IMR-90 (cell line): ENCODE results near the gene FOLR2. TPM values are rescaled to one million over a fixed set of nuclear protein-coding genes. Genes with fewer than 3 reads are reported as not detected.
"Not testable (repeated sequence)": the region's sequence is repeated elsewhere in the genome, so short reads cannot be mapped to it uniquely, and the experiment has no call there.

Experiments
- ATAC-seq: fragments of 200-7000 bp; cut with Tn5 transposase; 2 replicates; pipeline ENCODE4 v1.9.1; 2020; ENCODE audit warnings: low read depth, mild to moderate bottlenecking, moderate library complexity
- BruUV-seq: library from RNA; stranded (reverse); fragments of 400-500 nt; replicated peaks from 2 replicates; lab custom pipeline; 2021; lab: Mats Ljungman, UMichigan
- CTCF ChIA-PET: fragments of 300-600 bp; formaldehyde crosslinking; extraction: SDS; loops from one replicate; lab custom pipeline; 2021; ENCODE audit warnings: antibody characterized with exemption; lab: Yijun Ruan, JAX
- POLR2A ChIA-PET: fragments of 300-600 bp; sonication (Branson Sonifier 250); formaldehyde crosslinking; loops from one replicate; lab custom pipeline; 2022; ENCODE audit warnings: antibody characterized with exemption; ENCODE audit not compliant: unreplicated experiment; lab: Charles Lee
- DNase-seq: peaks from one replicate; pipeline ENCODE4 v3.0.0; 2013
- H2AFZ ChIP-seq: replicated peaks from 2 replicates; pipeline ENCODE3; 2013; ENCODE audit warnings: low read length, mild to moderate bottlenecking; ENCODE audit not compliant: poor library complexity
- H2AK5ac ChIP-seq: 2 replicates; pipeline ENCODE4 v1.6.1; 2013; ENCODE audit warnings: low read depth, low read length, inconsistent platforms
- H2AK9ac ChIP-seq: replicated peaks from 2 replicates; pipeline ENCODE3; 2013; ENCODE audit warnings: mild to moderate bottlenecking, low read depth, low read length, moderate library complexity; ENCODE audit not compliant: poor library complexity
- H2BK120ac ChIP-seq: 2 replicates; pipeline ENCODE4 v1.6.1; 2013; ENCODE audit warnings: low read depth, low read length, inconsistent platforms
- H2BK15ac ChIP-seq: 3 replicates; pipeline ENCODE4 v1.6.1; 2013; ENCODE audit warnings: low read depth, low read length, inconsistent platforms
- H2BK20ac ChIP-seq: 2 replicates; pipeline ENCODE4 v1.6.1; 2013; ENCODE audit warnings: low read depth, mild to moderate bottlenecking, inconsistent platforms, low read length, moderate library complexity
- H2BK5ac ChIP-seq: 2 replicates; pipeline ENCODE4 v1.6.1; 2013; ENCODE audit warnings: mild to moderate bottlenecking, low read depth, low read length, inconsistent platforms; ENCODE audit not compliant: poor library complexity, severe bottlenecking
- H3K14ac ChIP-seq: replicated peaks from 2 replicates; pipeline ENCODE4 v1.6.1; 2013; ENCODE audit warnings: low read depth, low read length, inconsistent platforms
- H3K18ac ChIP-seq: 2 replicates; pipeline ENCODE4 v1.6.1; 2013; ENCODE audit warnings: low read depth, low read length, control low read depth
- H3K23ac ChIP-seq: 2 replicates; pipeline ENCODE4 v1.6.1; 2013; ENCODE audit warnings: low read depth, low read length, inconsistent platforms
- H3K27ac ChIP-seq: 2 replicates; pipeline ENCODE4 v1.5.1; 2013; ENCODE audit warnings: mild to moderate bottlenecking, control low read depth, low read length; ENCODE audit not compliant: insufficient read depth
- H3K27me3 ChIP-seq: 2 replicates; pipeline ENCODE4 v1.6.1; 2013; ENCODE audit warnings: low read length; ENCODE audit not compliant: control insufficient read depth, insufficient read depth
- H3K36me3 ChIP-seq: 2 replicates; pipeline ENCODE4 v1.6.1; 2013; ENCODE audit warnings: low read length, mixed read lengths; ENCODE audit not compliant: control insufficient read depth, insufficient read depth
- H3K4ac ChIP-seq: 2 replicates; pipeline ENCODE4 v1.6.1; 2013; ENCODE audit warnings: low read depth, low read length, inconsistent platforms
- H3K4me1 ChIP-seq: 2 replicates; pipeline ENCODE4 v1.6.1; 2013; ENCODE audit warnings: low read length, mixed read lengths; ENCODE audit not compliant: control insufficient read depth, insufficient read depth
- H3K4me2 ChIP-seq: 2 replicates; pipeline ENCODE4 v1.6.1; 2013; ENCODE audit warnings: low read depth, mild to moderate bottlenecking, control low read depth, low read length, moderate library complexity
- H3K4me3 ChIP-seq: 2 replicates; pipeline ENCODE4 v1.5.1; 2013; ENCODE audit warnings: low read depth, mild to moderate bottlenecking, control low read depth, low read length, moderate library complexity; ENCODE audit not compliant: insufficient read depth
- H3K56ac ChIP-seq: 2 replicates; pipeline ENCODE4 v1.6.1; 2013; ENCODE audit warnings: low read length, inconsistent platforms; ENCODE audit not compliant: insufficient read depth; ENCODE audit errors: extremely low read depth
- H3K79me1 ChIP-seq, 2 experiments: 2 replicates each; pipeline ENCODE4 v1.6.1; 2013; ENCODE audit warnings: low read length in 2 of 2, inconsistent platforms in 1 of 2, low read depth in 1 of 2
- H3K9ac ChIP-seq: 2 replicates; pipeline ENCODE4 v1.6.1; 2013; ENCODE audit warnings: low read depth, low read length, control low read depth
- H3K9me1 ChIP-seq: 2 replicates; pipeline ENCODE4 v1.6.1; 2013; ENCODE audit warnings: low read length, inconsistent platforms; ENCODE audit not compliant: insufficient read depth
- H3K9me3 ChIP-seq: 2 replicates; pipeline ENCODE4 v1.6.1; 2013; ENCODE audit warnings: low read length; ENCODE audit not compliant: control insufficient read depth, insufficient read depth
- H4K20me1 ChIP-seq: 2 replicates; pipeline ENCODE4 v1.6.1; 2013; ENCODE audit warnings: low read length, inconsistent platforms; ENCODE audit not compliant: insufficient read depth
- H4K5ac ChIP-seq: 2 replicates; pipeline ENCODE4 v1.6.1; 2013; ENCODE audit warnings: mild to moderate bottlenecking, low read depth, low read length, control low read depth
- H4K8ac ChIP-seq, 2 experiments: 2 replicates each; pipeline ENCODE4 v1.6.1; 2013; ENCODE audit warnings: low read depth in 2 of 2, low read length in 2 of 2, control low read depth in 1 of 2, inconsistent platforms in 1 of 2
- H4K91ac ChIP-seq: 2 replicates; pipeline ENCODE4 v1.6.1; 2013; ENCODE audit warnings: low read depth, low read length, inconsistent platforms; ENCODE audit not compliant: insufficient read depth
- BHLHE40 ChIP-seq: fragments of 150-350 bp; IDR thresholded peaks from 2 replicates; pipeline ENCODE4 v1.6.1; 2016; ENCODE audit warnings: mild to moderate bottlenecking, low read depth, low read length
- CEBPB ChIP-seq: IDR thresholded peaks from 2 replicates; pipeline ENCODE4 v1.6.1; 2012; ENCODE audit warnings: low read depth, low read length, improper control_type of control experiment
- MAFK ChIP-seq: IDR thresholded peaks from 2 replicates; pipeline ENCODE4 v1.6.1; 2012; ENCODE audit warnings: low read depth, low read length, improper control_type of control experiment
- MXI1 ChIP-seq: IDR thresholded peaks from 2 replicates; pipeline ENCODE4 v1.6.1; 2012; ENCODE audit warnings: low read depth, mild to moderate bottlenecking, low read length, moderate library complexity, borderline replicate concordance
- RAD21 ChIP-seq: IDR thresholded peaks from 2 replicates; pipeline ENCODE4 v1.6.1; 2012; ENCODE audit warnings: low read length, improper control_type of control experiment
- WGBS, 2 experiments: methylation state at CpG; one replicate each; pipeline versions ENCODE4 v1.1.5 to v1.1.7; 2013; ENCODE audit warnings: missing lambda C conversion rate in 2 of 2; ENCODE audit not compliant: insufficient read length in 1 of 2; ENCODE audit errors: extremely low coverage in 2 of 2; 5-methylcytosine and 5-hydroxymethylcytosine counted together
- dilution Hi-C: fragments of 300-500 bp; cut with HindIII; formaldehyde crosslinking; loops from one replicate; pipeline ENCODE4 v1.14.3; 2018; ENCODE audit warnings: low sequenced_read_pairs; ENCODE audit not compliant: unreplicated experiment
- in situ Hi-C: fragments of 300-500 bp; cut with MboI; formaldehyde crosslinking; loops from 3 replicates; pipeline ENCODE4 v1.14.3; 2019; ENCODE audit warnings: low sequenced_read_pairs, inconsistent platforms, mixed read lengths
- intact Hi-C: fragments of 100-400 bp; cut with micrococcal nuclease; formaldehyde crosslinking; loops from 2 replicates; pipeline ENCODE4 v1.10.0; 2022
- polyA plus RNA-seq, 3 experiments: library from polyadenylated mRNA; depleted of rRNA; stranded (reverse); fragments of >200 nt; gene quantifications; 2 replicates each; pipeline ENCODE4 v1.2.3, GENCODE V29; 2012; ENCODE audit warnings: low replicate concordance in 1 of 3
- total RNA-seq: library from RNA; depleted of rRNA; stranded (reverse); fragments of >200 nt; gene quantifications from 2 replicates; pipeline ENCODE4 v1.2.3, GENCODE V29; 2012
- TF ChIP-seq, protein P1 (sequence below): fragments of 150-350 bp; IDR thresholded peaks from 2 replicates; pipeline ENCODE4 v1.6.1; 2017; ENCODE audit warnings: mild to moderate bottlenecking, antibody characterized with exemption, low read length, low read depth

The FOLR2 gene
- total and polyA plus RNA-seq, 2 of the 4 experiments (the other 2 are of a cell fraction) = not detected

DNA sequence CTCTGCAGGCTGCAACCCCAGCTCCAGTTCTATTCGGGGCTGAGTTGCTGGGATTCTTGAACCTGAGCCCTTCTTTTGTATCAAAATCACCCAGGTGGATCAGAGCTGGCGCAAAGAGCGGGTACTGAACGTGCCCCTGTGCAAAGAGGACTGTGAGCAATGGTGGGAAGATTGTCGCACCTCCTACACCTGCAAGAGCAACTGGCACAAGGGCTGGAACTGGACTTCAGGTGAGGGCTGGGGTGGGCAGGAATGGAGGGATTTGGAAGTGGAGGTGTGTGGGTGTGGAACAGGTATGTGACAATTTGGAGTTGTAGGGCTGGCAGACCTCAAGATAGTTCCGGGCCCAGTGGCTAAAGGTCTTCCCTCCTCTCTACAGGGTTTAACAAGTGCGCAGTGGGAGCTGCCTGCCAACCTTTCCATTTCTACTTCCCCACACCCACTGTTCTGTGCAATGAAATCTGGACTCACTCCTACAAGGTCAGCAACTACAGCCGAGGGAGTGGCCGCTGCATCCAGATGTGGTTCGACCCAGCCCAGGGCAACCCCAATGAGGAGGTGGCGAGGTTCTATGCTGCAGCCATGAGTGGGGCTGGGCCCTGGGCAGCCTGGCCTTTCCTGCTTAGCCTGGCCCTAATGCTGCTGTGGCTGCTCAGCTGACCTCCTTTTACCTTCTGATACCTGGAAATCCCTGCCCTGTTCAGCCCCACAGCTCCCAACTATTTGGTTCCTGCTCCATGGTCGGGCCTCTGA is 20.9 kb upstream of the FOLR2 start:
- DNase-seq (no peak), ATAC-seq (no peak)
- dilution Hi-C loops = no loop called here
- Histone ChIP-seq H3K4me2 (no peak overlapping the region), H3K9ac (no peak overlapping the region), H2BK15ac (no peak overlapping the region), H3K23ac (no peak overlapping the region), H3K4me1 (no peaks in the 10 kb centered on the region), H4K20me1 (no peaks in the 10 kb centered on the region), H2AK9ac (no peak overlapping the region), H2AFZ (no peak overlapping the region), H3K4me3 (no peak overlapping the region), H3K9me1 (no peaks in the 10 kb centered on the region), H2BK120ac (no peak overlapping the region), H3K4ac (no peak overlapping the region), H3K14ac (no peak overlapping the region), H3K79me1 (no peaks in the 10 kb centered on the region), H4K8ac (no peak overlapping the region), H3K18ac (no peak overlapping the region), H3K27me3 (peaks cover 11% of the 10 kb centered on the region), H4K5ac (no peak overlapping the region), H3K36me3 (no peaks in the 10 kb centered on the region), H2AK5ac (no peak overlapping the region), H2BK20ac (no peak overlapping the region), H3K9me3 (no peaks in the 10 kb centered on the region), H2BK5ac (no peak overlapping the region), H4K91ac (no peak overlapping the region), H3K27ac (no peak overlapping the region), H3K56ac (no peak overlapping the region)
- in situ Hi-C loops = no loop called here
- intact Hi-C loops = no loop called here
- no TSS peak for BruUV-seq
- TF ChIP-seq RAD21 = no peak
- no peak for TF ChIP-seq CEBPB
- no peak for TF ChIP-seq MAFK
- TF ChIP-seq, protein P1, sequence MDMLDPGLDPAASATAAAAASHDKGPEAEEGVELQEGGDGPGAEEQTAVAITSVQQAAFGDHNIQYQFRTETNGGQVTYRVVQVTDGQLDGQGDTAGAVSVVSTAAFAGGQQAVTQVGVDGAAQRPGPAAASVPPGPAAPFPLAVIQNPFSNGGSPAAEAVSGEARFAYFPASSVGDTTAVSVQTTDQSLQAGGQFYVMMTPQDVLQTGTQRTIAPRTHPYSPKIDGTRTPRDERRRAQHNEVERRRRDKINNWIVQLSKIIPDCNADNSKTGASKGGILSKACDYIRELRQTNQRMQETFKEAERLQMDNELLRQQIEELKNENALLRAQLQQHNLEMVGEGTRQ = no peak
- TF ChIP-seq BHLHE40 = no peak
- no peak for TF ChIP-seq MXI1
- WGBS, 2 experiments = 64% methylated on average over 5 of the region's 12 CpGs; no CpG with 5 or more reads in 1 of the 2 experiments
- ChIA-PET POLR2A (no interaction called here), CTCF (interaction anchor here (0.6 to 3.0 kb wide), 2 partner anchors 12 to 13 kb away, joined by 3 to 11 read pairs; no protein-coding TSS in a partner anchor)

DNA sequence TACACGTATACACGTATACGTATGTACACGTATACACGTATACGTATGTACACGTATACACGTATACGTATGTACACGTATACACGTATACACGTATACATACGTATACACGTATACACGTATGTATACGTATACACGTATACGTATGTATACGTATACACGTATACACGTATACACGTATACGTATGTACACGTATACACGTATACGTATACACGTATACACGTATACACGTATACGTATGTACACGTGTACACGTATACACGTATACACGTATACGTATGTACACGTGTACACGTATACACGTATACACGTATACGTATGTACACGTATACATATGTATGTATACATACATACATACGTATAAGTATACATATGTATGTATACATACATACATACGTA is 15.1 kb upstream of the FOLR2 start:
- H3K36me3 ChIP-seq, H3K4me3 ChIP-seq, in situ Hi-C loops, H3K9me3 ChIP-seq, dilution Hi-C loops, DNase-seq, H2BK5ac ChIP-seq, H3K9ac ChIP-seq, H3K79me1 ChIP-seq, BruUV-seq, H3K27ac ChIP-seq, CTCF ChIA-PET, H2AK9ac ChIP-seq, H2BK120ac ChIP-seq, POLR2A ChIA-PET, H4K5ac ChIP-seq, H3K4me1 ChIP-seq, intact Hi-C loops, H2AK5ac ChIP-seq, H2BK15ac ChIP-seq, H3K18ac ChIP-seq, H3K27me3 ChIP-seq, H3K4ac ChIP-seq, ATAC-seq, H3K4me2 ChIP-seq, H4K8ac ChIP-seq, H3K9me1 ChIP-seq, H4K91ac ChIP-seq, H4K20me1 ChIP-seq, H2BK20ac ChIP-seq, H3K56ac ChIP-seq, H2AFZ ChIP-seq, H3K23ac ChIP-seq, H3K14ac ChIP-seq: not testable (repeated sequence)
- WGBS, 2 experiments = 92% methylated on average over 32 of the region's 43 CpGs; no CpG with 5 or more reads in 1 of the 2 experiments
